ENCODE results near the gene RXRB. TPM values are rescaled to one million over a fixed set of nuclear protein-coding genes. Genes with fewer than 3 reads are reported as not detected.

RXRB gene
- total RNA-seq, 1 donor from 2014 or later = 58.3 TPM

DNA sequence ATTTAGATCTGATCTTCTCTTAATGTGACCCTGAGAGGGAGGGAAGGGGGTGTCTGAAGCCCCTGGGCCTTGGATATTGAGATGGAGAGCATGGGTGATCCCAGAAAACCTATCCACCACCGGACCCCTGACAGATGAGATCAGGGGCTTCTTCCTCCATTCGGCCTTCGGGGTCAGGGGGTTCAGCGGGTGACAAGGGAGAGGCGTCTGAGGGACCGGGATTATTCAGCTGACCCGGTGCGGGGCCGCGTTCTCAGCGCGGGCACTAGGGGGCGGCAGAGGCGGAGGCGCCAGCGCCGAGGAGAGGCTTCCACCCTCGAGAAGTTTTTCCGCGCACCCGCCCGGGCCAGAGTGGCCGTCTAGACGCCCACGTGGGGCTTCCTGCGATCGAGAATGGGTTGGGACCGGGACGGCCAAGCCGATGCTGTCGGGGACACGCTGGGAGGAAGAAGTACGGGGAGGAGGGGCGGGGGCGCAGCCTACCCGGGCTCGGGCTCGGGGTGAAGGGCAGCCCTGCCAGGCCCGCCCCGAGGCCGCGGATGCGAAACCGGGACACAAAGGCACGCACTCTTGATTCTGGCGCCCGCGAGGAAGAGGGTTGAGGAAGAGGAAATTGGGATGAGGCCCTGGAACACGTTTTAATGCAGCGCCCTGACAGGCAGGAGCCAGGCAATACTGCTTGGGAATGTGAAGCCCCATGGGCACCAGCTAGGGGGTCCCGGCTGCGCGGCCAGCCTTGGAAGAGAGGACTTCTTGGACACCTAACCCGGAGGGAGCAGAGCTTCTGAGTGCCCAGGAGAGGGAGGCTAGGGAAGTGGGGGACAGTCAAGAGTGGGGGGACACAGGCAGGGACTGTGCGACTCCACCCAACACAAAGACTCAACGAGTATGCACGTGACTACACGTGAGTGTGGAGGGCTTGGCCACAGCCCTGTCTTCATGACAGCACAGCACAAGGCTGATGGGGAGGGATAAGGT lies 38.8 kb downstream of the RXRB start:
- Mint-ChIP-seq H3K36me3 (ENCODE audit: unreplicated experiment) (no peaks in the 10 kb centered on the region), H3K27me3 (ENCODE audit: unreplicated experiment) (peaks cover 3% of the 10 kb centered on the region), H3K4me1 (ENCODE audit: unreplicated experiment) (peaks cover 14% of the 10 kb centered on the region), H3K27ac (ENCODE audit: unreplicated experiment) (peak overlapping the region; percentile 69), H3K9me3 (ENCODE audit: unreplicated experiment) (no peaks in the 10 kb centered on the region), H3K4me3 (ENCODE audit: unreplicated experiment) (peak overlapping the region; percentile 82)
- DNase-seq (ENCODE audit: extremely low spot score, unreplicated experiment) = peak; percentile 95
- TF ChIP-seq, protein P1, sequence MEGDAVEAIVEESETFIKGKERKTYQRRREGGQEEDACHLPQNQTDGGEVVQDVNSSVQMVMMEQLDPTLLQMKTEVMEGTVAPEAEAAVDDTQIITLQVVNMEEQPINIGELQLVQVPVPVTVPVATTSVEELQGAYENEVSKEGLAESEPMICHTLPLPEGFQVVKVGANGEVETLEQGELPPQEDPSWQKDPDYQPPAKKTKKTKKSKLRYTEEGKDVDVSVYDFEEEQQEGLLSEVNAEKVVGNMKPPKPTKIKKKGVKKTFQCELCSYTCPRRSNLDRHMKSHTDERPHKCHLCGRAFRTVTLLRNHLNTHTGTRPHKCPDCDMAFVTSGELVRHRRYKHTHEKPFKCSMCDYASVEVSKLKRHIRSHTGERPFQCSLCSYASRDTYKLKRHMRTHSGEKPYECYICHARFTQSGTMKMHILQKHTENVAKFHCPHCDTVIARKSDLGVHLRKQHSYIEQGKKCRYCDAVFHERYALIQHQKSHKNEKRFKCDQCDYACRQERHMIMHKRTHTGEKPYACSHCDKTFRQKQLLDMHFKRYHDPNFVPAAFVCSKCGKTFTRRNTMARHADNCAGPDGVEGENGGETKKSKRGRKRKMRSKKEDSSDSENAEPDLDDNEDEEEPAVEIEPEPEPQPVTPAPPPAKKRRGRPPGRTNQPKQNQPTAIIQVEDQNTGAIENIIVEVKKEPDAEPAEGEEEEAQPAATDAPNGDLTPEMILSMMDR (IDR thresholded peaks at IDR 0.05) = peak; percentile 96

DNA sequence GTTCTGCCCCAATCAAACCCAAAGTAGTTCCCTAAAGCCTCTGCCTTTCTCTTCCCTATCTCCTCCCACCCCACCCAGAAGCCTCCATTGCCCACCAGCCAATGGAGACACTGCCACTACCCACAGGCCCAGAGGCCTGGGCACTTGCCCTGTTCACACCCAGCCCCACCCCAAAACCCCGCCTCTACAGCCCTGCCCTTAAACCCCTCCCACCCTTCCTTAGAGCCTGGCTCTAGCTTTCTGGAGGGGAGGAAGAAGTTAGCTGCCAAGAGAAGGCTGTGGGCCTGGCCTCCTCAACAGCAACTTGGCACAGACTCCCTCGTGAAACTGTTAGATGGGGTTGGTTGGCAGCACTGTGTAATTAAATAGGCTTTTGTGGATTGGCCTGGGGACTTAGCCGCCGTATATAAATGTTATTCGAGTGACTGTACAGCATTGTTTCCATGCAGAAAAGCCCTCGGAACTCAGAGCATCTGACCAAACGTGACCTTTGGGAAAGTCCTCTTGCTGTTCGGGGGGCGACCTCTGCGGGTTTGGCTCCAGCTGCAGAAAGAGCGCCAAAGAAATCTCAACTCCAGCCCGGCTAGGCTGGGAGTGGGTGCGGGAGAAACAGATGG lies 39.6 kb downstream of the RXRB start:
- peaks cover 5% of the 10 kb centered on the region for H3K27me3 Mint-ChIP-seq (ENCODE audit: unreplicated experiment)
- DNase-seq (ENCODE audit: extremely low spot score, unreplicated experiment) = no peak
- no peaks in the 10 kb centered on the region for H3K9me3 Mint-ChIP-seq (ENCODE audit: unreplicated experiment)
- peak overlapping the region; percentile 69 for H3K27ac Mint-ChIP-seq (ENCODE audit: unreplicated experiment)
- TF ChIP-seq, protein P1 (IDR thresholded peaks at IDR 0.05) = no peak
- H3K4me3 Mint-ChIP-seq (ENCODE audit: unreplicated experiment) = peak overlapping the region; percentile 82
- H3K36me3 Mint-ChIP-seq (ENCODE audit: unreplicated experiment) = no peaks in the 10 kb centered on the region
- peaks cover 14% of the 10 kb centered on the region for H3K4me1 Mint-ChIP-seq (ENCODE audit: unreplicated experiment)

DNA sequence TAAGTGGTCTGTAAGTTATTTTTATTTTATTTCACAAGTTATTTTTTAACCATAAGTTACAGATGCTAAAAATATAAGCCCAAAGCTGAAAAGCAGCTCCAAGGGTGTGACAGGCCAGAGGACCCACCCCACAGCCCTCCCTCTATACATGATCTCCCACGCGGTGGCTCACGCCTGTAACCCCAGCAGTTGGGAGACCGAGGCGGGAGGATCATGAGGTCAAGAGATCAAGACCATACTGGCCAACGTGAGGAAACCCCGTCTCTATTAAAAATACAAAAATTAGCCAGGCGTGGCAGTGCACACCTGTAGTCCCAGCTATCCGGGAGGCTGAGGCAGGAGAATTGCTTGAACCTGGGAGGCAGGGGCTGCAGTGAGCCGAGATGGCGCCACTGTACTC lies 40.4 kb downstream of the RXRB start:
- Mint-ChIP-seq H3K27me3 (ENCODE audit: unreplicated experiment) (peaks cover 8% of the 10 kb centered on the region), H3K4me3 (ENCODE audit: unreplicated experiment) (no peak overlapping the region), H3K4me1 (ENCODE audit: unreplicated experiment) (peaks cover 14% of the 10 kb centered on the region), H3K9me3 (ENCODE audit: unreplicated experiment) (no peaks in the 10 kb centered on the region), H3K36me3 (ENCODE audit: unreplicated experiment) (no peaks in the 10 kb centered on the region), H3K27ac (ENCODE audit: unreplicated experiment) (no peak overlapping the region)
- DNase-seq (ENCODE audit: extremely low spot score, unreplicated experiment) = no peak
- TF ChIP-seq, protein P1 (IDR thresholded peaks at IDR 0.05) = no peak

DNA sequence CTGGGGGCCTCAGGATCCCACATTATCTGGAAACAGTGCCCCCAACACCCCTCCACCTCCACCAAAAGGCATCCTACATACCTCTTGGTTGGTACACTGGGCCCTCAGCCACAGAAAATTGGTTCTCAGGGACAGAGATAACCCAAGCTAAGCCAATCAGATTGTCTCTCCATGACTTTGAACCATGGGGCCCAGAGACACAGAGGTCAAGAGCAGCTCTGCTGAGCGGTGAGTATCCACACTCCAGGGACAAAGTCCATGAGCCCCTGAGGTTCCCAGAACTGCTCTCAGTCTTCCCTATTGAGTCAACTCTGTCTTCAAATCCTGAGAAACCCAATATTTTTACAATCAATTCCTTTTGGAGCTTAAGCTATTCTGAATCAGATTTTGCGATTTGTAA lies 43.5 kb downstream of the RXRB start:
- Mint-ChIP-seq H3K27me3 (ENCODE audit: unreplicated experiment) (peaks cover 19% of the 10 kb centered on the region), H3K27ac (ENCODE audit: unreplicated experiment) (no peak overlapping the region), H3K36me3 (ENCODE audit: unreplicated experiment) (no peaks in the 10 kb centered on the region), H3K4me3 (ENCODE audit: unreplicated experiment) (no peak overlapping the region), H3K9me3 (ENCODE audit: unreplicated experiment) (peaks cover 7% of the 10 kb centered on the region), H3K4me1 (ENCODE audit: unreplicated experiment) (peaks cover 13% of the 10 kb centered on the region)
- TF ChIP-seq, protein P1 (IDR thresholded peaks at IDR 0.05) = no peak
- no peak for DNase-seq (ENCODE audit: extremely low spot score, unreplicated experiment)

DNA sequence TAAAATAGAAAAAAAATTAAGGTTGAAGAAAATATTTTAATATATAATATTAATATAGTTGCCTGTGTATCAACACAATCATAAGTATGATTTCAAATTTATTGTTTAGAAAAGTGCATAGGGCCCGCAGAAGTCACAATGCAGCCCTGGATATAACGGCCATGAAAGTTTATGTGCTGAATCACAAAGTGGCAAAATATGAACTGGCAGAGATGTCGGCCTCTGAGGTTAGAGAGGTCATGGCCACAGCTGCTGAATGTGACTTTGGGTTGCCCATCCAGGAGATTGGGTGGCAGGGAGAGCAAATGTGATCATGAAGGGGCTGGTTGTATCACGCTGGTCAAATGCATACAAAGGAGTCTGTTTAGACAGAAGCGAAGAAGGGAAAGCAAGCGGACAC lies 43.9 kb downstream of the RXRB start:
- no peak for DNase-seq (ENCODE audit: extremely low spot score, unreplicated experiment)
- no peak overlapping the region for H3K27ac Mint-ChIP-seq (ENCODE audit: unreplicated experiment)
- peaks cover 9% of the 10 kb centered on the region for H3K4me1 Mint-ChIP-seq (ENCODE audit: unreplicated experiment)
- TF ChIP-seq, protein P1 (IDR thresholded peaks at IDR 0.05) = no peak
- peaks cover 22% of the 10 kb centered on the region for H3K27me3 Mint-ChIP-seq (ENCODE audit: unreplicated experiment)
- H3K4me3 Mint-ChIP-seq (ENCODE audit: unreplicated experiment) = no peak overlapping the region
- no peaks in the 10 kb centered on the region for H3K36me3 Mint-ChIP-seq (ENCODE audit: unreplicated experiment)
- H3K9me3 Mint-ChIP-seq (ENCODE audit: unreplicated experiment) = peaks cover 11% of the 10 kb centered on the region

Measured in osteocyte (in vitro differentiated cells).